Loucy (cell line): ENCODE data around the gene PRUNE2.

Experiments
- CTCF ChIP-seq: fragments of 200-600 bp; sonication (generic); conservative IDR thresholded peaks from 2 replicates; pipeline ENCODE4 v1.5.1; 2014; ENCODE audit warnings: mild to moderate bottlenecking, antibody characterized with exemption, low read length
- EZH2phosphoT487 ChIP-seq: fragments of 200-600 bp; IDR thresholded peaks from 2 replicates; pipeline ENCODE4 v1.6.1; 2018; ENCODE audit warnings: antibody characterized with exemption, mild to moderate bottlenecking, moderate library complexity, borderline replicate concordance

- TF ChIP-seq CTCF = no peak
- no peak for TF ChIP-seq EZH2phosphoT487
These were observed 205.0 kb downstream of the PRUNE2 start for GRCh38 chr9:76700916-76701315.
